HCT116 (cell line): Measurements from ENCODE around the gene NT5C1A.

Source experiments
- CTCF ChIP-seq, 3 experiments: fragments of 200-600 bp in 1 of 3; sonication (generic) in 1 of 3; IDR thresholded peaks in 2 of 3; conservative IDR thresholded peaks in 1 of 3; 2 replicates each; pipeline ENCODE4 v1.5.1; 2012 to 2017; ENCODE audit warnings: low read depth in 2 of 3, low read length in 2 of 3, antibody characterized with exemption in 1 of 3, borderline replicate concordance in 1 of 3, control low read depth in 1 of 3, mild to moderate bottlenecking in 1 of 3, mixed read lengths in 1 of 3, mixed run types in 1 of 3, moderate library complexity in 1 of 3; ENCODE audit not compliant: insufficient read depth in 1 of 3
- ELF1 ChIP-seq: IDR thresholded peaks from 2 replicates; pipeline ENCODE4 v1.6.1; 2012; ENCODE audit warnings: low read depth, borderline replicate concordance
- EZH2 ChIP-seq: fragments of 200-600 bp; sonication (generic); IDR thresholded peaks from 2 replicates; pipeline ENCODE4 v1.6.1; 2017; ENCODE audit warnings: antibody characterized with exemption, mixed run types
- EZH2phosphoT487 ChIP-seq: fragments of 200-600 bp; IDR thresholded peaks from 2 replicates; pipeline ENCODE4 v1.6.1; 2018; ENCODE audit warnings: antibody characterized with exemption, borderline replicate concordance
- POLR2A ChIP-seq: IDR thresholded peaks from 2 replicates; pipeline ENCODE4 v1.7.0; 2011; ENCODE audit warnings: borderline replicate concordance; ENCODE audit not compliant: insufficient read depth, insufficient read length; ENCODE audit errors: extremely low read depth
- RAD21 ChIP-seq: IDR thresholded peaks from 2 replicates; pipeline ENCODE4 v1.6.1; 2012; ENCODE audit warnings: low read depth, mild to moderate bottlenecking
- SRF ChIP-seq: IDR thresholded peaks from 2 replicates; pipeline ENCODE4 v1.6.1; 2012; ENCODE audit warnings: low read depth
- ZFX ChIP-seq: fragments of 450-650 bp; IDR thresholded peaks from 2 replicates; pipeline ENCODE4 v1.6.1; 2017
- ZNF274 ChIP-seq: fragments of 200-500 bp; sonication (Bioruptor generic); IDR thresholded peaks from 2 replicates; pipeline ENCODE4 v1.6.1; 2014; ENCODE audit warnings: mild to moderate bottlenecking, low read depth, low read length, inconsistent platforms
- TF ChIP-seq, protein P1 (sequence below): IDR thresholded peaks from 2 replicates; pipeline ENCODE4 v1.6.1; 2012

DNA sequence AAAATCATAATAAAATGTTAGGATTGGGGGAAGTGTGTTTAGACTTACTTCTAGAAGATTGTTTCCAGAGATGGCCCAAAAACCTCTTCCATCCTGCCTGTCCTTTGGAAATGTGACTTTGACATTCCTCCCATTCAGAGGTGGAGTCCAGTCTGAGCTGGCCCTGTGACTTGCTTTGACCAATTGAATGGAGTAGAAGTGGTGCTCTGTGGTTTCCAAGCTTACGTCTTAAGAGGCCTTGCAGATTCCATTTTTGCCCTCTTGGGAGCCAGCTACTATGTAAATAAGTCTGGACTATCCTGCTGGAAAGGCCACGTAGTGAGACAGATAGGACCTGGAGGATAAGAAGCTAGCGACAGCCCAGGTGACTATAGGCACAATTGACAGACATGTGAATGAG, 1.3 kb upstream of the NT5C1A start:
- TF ChIP-seq EZH2 (no peak), CTCF (IDR thresholded peaks at IDR 0.05 in 2 of 3, conservative IDR thresholded peaks at IDR 0.05 in 1 of 3; ENCODE audit: borderline replicate concordance in 1 of 3, insufficient read depth in 1 of 3, low read depth in 2 of 3, low read length in 2 of 3) (no peak), POLR2A (no peak), ZFX (no peak), ELF1 (no peak), SRF (no peak), RAD21 (no peak), ZNF274 (no peak), EZH2phosphoT487 (no peak)
- TF ChIP-seq, protein P1, sequence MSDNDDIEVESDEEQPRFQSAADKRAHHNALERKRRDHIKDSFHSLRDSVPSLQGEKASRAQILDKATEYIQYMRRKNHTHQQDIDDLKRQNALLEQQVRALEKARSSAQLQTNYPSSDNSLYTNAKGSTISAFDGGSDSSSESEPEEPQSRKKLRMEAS = no peak
